Measurements from ENCODE around the gene CFAP210. TPM values are rescaled to one million over a fixed set of nuclear protein-coding genes. Genes with fewer than 3 reads are reported as not detected.

Gene CFAP210
- total RNA-seq, 1 experiment from 2014 or later: 0.94 TPM

DNA sequence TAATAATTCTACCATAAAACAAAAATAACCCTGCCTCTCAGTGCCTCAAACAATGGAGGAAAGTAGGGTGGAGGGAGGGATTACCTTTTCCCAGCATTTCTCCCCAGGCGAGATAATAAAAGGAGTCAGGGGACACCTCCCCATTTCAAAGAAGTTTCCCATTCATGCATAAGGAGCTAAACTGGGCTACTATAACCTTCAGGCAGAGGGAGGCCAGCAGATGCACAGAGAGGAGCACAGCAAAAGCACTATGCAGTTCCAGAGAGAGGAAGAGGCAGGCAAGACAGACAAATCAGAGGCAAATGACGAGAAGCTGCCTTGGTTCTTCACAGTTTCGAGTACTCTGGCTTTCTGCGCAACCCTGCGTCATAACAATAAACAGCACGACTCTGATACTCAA, 17.4 kb downstream of the CFAP210 start:
- no peak for DNase-seq
- no peaks in the 10 kb centered on the region for H4K20me1 ChIP-seq (ENCODE audit: control insufficient read depth, insufficient read depth, insufficient read length)
- no peak overlapping the region for H4K5ac ChIP-seq (ENCODE audit: insufficient read length, low read depth, low read length)
- Mint-ChIP-seq H3K9me3 (peaks cover 0 to 7% of the 10 kb centered on the region in 2 experiments; a peak in 1 of 5 replicates), H3K4me3 (no peak overlapping the region), H3K27ac (peak overlapping the region in 1 of 3 experiments; percentile 89; a peak in 1 of 7 replicates), H3K27me3 (ENCODE audit: low read depth) (no peaks in the 10 kb centered on the region), H3K36me3 (ENCODE audit: insufficient read depth in 1 of 3, low read depth in 3 of 3) (peaks cover 0 to 3% (median 0%) of the 10 kb centered on the region in 3 experiments; a peak in 1 of 7 replicates), H3K4me1 (peaks cover 12 to 13% of the 10 kb centered on the region in 2 experiments)
- H3K4me2 ChIP-seq (ENCODE audit: insufficient read depth, insufficient read length, low read length): no peak overlapping the region
- H2BK15ac ChIP-seq (ENCODE audit: low read depth, low read length): no peak overlapping the region
- no peak overlapping the region for H4K8ac ChIP-seq (replicated peaks; ENCODE audit: insufficient read length, low read depth, low read length)
- H3K4me1 ChIP-seq (ENCODE audit: insufficient read depth, low read length): no peaks in the 10 kb centered on the region
- no peak overlapping the region for H2BK5ac ChIP-seq (ENCODE audit: insufficient read length, low read length)
- H3K14ac ChIP-seq (ENCODE audit: insufficient read depth, low read length): no peak overlapping the region
- TF ChIP-seq, protein P1, sequence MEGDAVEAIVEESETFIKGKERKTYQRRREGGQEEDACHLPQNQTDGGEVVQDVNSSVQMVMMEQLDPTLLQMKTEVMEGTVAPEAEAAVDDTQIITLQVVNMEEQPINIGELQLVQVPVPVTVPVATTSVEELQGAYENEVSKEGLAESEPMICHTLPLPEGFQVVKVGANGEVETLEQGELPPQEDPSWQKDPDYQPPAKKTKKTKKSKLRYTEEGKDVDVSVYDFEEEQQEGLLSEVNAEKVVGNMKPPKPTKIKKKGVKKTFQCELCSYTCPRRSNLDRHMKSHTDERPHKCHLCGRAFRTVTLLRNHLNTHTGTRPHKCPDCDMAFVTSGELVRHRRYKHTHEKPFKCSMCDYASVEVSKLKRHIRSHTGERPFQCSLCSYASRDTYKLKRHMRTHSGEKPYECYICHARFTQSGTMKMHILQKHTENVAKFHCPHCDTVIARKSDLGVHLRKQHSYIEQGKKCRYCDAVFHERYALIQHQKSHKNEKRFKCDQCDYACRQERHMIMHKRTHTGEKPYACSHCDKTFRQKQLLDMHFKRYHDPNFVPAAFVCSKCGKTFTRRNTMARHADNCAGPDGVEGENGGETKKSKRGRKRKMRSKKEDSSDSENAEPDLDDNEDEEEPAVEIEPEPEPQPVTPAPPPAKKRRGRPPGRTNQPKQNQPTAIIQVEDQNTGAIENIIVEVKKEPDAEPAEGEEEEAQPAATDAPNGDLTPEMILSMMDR (conservative IDR thresholded peaks at IDR 0.05): no peak
- H3K9me3 ChIP-seq (ENCODE audit: control insufficient read depth, low read depth, low read length): no peaks in the 10 kb centered on the region
- no peak overlapping the region for H3K27ac ChIP-seq (ENCODE audit: insufficient read length, low read depth, low read length)
- H3K56ac ChIP-seq (ENCODE audit: insufficient read length, low read depth, low read length): no peak overlapping the region
- no peak overlapping the region for H3T11ph ChIP-seq (ENCODE audit: low read length)
- H3K27me3 ChIP-seq (ENCODE audit: insufficient read depth, low read length): no peaks in the 10 kb centered on the region
- no peaks in the 10 kb centered on the region for H3K23me2 ChIP-seq (ENCODE audit: insufficient read length, low read depth, low read length, poor library complexity, severe bottlenecking)
- H2AFZ ChIP-seq (ENCODE audit: low read length): no peak overlapping the region
- H2BK120ac ChIP-seq (ENCODE audit: low read depth, low read length, poor library complexity, severe bottlenecking): no peak overlapping the region
- H3K9ac ChIP-seq (ENCODE audit: extremely low read depth, insufficient read length, low read length): no peak overlapping the region
- no CpG with 5 or more reads among the region's 6 CpGs for WGBS (ENCODE audit: extremely low coverage, insufficient read length, low lambda C conversion rate)
- no peaks in the 10 kb centered on the region for H3K79me1 ChIP-seq (ENCODE audit: insufficient read depth, low read depth, low read length, poor library complexity, severe bottlenecking)
- H2AK5ac ChIP-seq (ENCODE audit: insufficient read length, low read length): no peak overlapping the region
- no peak overlapping the region for H3K4ac ChIP-seq (ENCODE audit: low read depth, low read length)
- H2BK12ac ChIP-seq (ENCODE audit: insufficient read length, low read depth, low read length): no peak overlapping the region
- no peak overlapping the region for H4K91ac ChIP-seq (ENCODE audit: insufficient read length, low read depth, low read length)
- no peaks in the 10 kb centered on the region for H3K79me2 ChIP-seq (ENCODE audit: insufficient read depth, low read length)
- H3K18ac ChIP-seq (ENCODE audit: insufficient read length, low read depth, low read length): no peak overlapping the region
- H2BK20ac ChIP-seq (ENCODE audit: low read depth, low read length, poor library complexity, severe bottlenecking): no peak overlapping the region
- no peak overlapping the region for H3K23ac ChIP-seq (ENCODE audit: insufficient read length, low read depth, low read length)

Measured in H9 (cell line).